Measurements from ENCODE around the gene ELMO1. TPM values are rescaled to one million over a fixed set of nuclear protein-coding genes. Genes with fewer than 3 reads are reported as not detected.
"Not testable (repeated sequence)": the region's sequence is repeated elsewhere in the genome, so short reads cannot be mapped to it uniquely, and the experiment has no call there.

The ELMO1 gene
- total RNA-seq, 4 donors from 2014 or later, result 58.7 to 293 (median 81.0) TPM

- no peak for TF ChIP-seq CTCF (IDR thresholded peaks at IDR 0.05)
- ATAC-seq (ENCODE audit: low FRiP score), result no peak
- DNase-seq (ENCODE audit: low spot score), result no peak
These were observed 463.3 kb downstream of the ELMO1 start for GRCh38 chr7:36985316-36985715.

GRCh38 chr7:36984710-36985312 is 463.9 kb downstream of the ELMO1 start:
- ATAC-seq (ENCODE audit: low FRiP score), result no peak
- no peak for TF ChIP-seq CTCF (IDR thresholded peaks at IDR 0.05)
- no peak for DNase-seq (ENCODE audit: low spot score)

DNA sequence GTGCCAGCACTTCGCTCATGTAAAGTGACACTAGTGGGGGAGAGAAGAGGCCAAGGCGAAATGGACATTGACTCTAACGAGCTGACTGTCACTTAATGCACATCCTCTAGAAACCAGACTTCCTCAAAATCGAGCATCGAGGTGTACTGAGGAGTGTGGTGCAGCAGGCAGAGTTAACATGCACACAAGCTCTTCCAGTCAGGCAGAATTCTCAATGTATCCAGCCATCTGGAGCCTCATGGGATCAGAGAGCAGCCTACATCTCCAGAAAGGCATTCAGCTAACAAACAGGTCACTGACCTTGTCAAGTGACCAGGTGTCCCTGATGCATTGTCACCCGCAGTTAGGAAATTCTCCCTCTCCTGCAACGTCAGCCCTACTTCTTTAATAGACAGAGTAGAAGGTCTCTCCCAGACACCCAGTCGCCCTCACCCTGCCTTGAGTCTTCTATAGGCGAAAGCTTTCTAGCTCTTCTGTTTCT is 464.6 kb downstream of the ELMO1 start:
- ATAC-seq (ENCODE audit: low FRiP score) (no peak), DNase-seq (ENCODE audit: low spot score) (no peak)
- no peak for TF ChIP-seq CTCF (IDR thresholded peaks at IDR 0.05)

DNA sequence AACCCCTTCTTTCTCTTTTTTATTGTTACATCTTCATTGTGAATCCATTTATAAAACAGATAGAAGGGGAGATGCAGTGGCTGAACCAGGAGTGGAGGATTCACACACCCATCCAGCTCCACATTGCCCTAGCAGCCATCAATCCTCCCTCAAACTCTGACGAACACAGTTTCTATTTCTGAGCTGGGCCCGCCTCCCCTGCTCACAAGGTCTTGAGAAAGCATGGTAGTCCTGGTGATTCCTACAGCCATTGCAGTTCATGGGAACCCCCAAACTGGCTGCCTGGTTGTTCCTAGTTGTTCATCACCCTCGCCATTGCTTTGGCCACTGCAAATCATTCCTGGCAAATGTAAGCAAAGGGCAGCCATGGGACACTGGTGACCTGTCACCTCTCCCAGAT is 465.9 kb downstream of the ELMO1 start:
- ATAC-seq (ENCODE audit: low FRiP score) (no peak), DNase-seq (ENCODE audit: low spot score) (no peak)
- TF ChIP-seq CTCF (IDR thresholded peaks at IDR 0.05), result no peak

DNA sequence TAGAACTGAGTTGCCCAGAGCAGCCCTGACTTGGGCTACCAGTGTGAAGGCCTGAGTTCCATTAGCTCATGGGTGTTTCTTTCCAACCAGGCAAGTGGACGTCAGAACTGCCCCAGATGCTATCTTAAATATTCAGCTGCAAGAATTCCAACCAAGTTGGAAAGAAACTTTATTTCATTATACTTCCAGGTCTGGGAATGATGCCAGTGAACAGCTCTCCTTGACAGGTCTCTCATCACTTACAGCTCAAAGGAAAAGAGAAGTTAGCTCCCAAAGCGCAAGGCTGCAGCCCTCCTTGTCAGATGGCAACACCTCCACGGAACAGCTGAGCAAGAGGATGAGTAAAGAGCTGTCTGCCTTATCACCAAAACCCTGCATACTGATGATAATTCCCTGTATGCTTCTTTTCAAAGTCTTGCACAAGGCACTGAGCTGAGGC is 468.8 kb downstream of the ELMO1 start:
- peak; percentile 98 for ATAC-seq (ENCODE audit: low FRiP score)
- TF ChIP-seq CTCF (IDR thresholded peaks at IDR 0.05), result no peak
- DNase-seq (ENCODE audit: low spot score), result no peak

DNA sequence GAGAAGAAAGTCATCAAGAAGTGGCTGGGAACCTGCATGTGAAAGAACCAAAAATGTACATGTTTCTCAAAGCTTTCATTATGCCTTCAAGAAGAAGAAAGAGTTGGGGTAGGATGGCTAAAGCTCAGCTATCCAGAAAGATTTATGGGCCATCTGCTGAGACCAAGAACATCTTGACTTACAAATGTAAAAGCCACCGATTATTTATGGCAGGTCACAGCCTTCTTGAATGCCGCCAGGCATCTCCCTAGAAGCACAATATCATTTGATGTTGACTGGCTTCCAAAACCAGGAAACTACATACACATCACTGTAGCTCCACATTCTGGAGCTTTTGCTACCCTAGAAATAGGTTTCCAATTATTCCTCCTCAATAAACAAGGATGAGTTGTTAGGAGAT is 470.2 kb downstream of the ELMO1 start:
- TF ChIP-seq CTCF (IDR thresholded peaks at IDR 0.05), result no peak
- ATAC-seq (ENCODE audit: low FRiP score), result no peak
- no peak for DNase-seq (ENCODE audit: low spot score)

GRCh38 chr7:36977878-36978277 is 470.8 kb downstream of the ELMO1 start:
- TF ChIP-seq CTCF (IDR thresholded peaks at IDR 0.05), result no peak
- ATAC-seq (ENCODE audit: low FRiP score) (no peak), DNase-seq (ENCODE audit: low spot score) (no peak)

DNA sequence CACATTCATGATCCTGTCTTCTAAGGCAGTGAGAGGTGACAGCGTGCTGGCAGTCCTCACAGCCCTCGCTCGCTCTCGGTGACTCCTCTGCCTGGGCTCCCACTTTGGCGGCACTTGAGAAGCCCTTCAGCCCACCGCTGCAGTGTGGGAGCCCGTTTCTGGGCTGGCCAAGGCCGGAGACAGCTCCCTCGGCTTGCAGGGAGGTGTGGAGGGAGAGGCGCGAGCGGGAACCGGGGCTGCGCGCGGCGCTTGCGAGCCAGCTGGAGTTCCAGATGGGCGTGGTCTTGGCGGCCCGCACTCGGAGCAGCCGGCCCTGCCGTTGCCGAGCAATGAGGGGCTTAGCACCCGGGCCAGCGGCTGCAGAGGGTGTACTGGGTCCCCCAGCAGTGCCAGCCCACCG is 475.1 kb downstream of the ELMO1 start:
- not testable (repeated sequence) for DNase-seq (ENCODE audit: low spot score); ATAC-seq (ENCODE audit: low FRiP score)
